Transverse colon (tissue), 4 donors: ENCODE data around the gene RITA1.

Experiments used
- EP300 ChIP-seq: sonication (generic); formaldehyde crosslinking; IDR thresholded peaks from one replicate; pipeline ENCODE4 v1.6.1; 2017; ENCODE audit warnings: antibody characterized with exemption, low read depth
- POLR2A ChIP-seq: fragments of 450-650 bp; IDR thresholded peaks from one replicate; pipeline ENCODE4 v1.6.1; 2016; ENCODE audit warnings: antibody characterized with exemption, mild to moderate bottlenecking, moderate library complexity
- POLR2AphosphoS5 ChIP-seq, 3 donors: sonication (generic); formaldehyde crosslinking; IDR thresholded peaks; one replicate each; pipeline ENCODE4 v1.6.1; 2016; ENCODE audit warnings: antibody characterized with exemption in 3 of 3
- TF ChIP-seq, protein P1 (sequence below), 5 experiments: fragments of 200-600 bp in 3 of 5; fragments of 450-650 bp in 2 of 5; sonication (generic) in 3 of 5; IDR thresholded peaks; 1 replicate in 2 of 5; 2 replicates in 3 of 5; pipeline ENCODE4 v1.5.1; 2016 to 2017; ENCODE audit warnings: antibody characterized with exemption in 5 of 5, inconsistent platforms in 3 of 5, mild to moderate bottlenecking in 2 of 5, moderate library complexity in 1 of 5

DNA sequence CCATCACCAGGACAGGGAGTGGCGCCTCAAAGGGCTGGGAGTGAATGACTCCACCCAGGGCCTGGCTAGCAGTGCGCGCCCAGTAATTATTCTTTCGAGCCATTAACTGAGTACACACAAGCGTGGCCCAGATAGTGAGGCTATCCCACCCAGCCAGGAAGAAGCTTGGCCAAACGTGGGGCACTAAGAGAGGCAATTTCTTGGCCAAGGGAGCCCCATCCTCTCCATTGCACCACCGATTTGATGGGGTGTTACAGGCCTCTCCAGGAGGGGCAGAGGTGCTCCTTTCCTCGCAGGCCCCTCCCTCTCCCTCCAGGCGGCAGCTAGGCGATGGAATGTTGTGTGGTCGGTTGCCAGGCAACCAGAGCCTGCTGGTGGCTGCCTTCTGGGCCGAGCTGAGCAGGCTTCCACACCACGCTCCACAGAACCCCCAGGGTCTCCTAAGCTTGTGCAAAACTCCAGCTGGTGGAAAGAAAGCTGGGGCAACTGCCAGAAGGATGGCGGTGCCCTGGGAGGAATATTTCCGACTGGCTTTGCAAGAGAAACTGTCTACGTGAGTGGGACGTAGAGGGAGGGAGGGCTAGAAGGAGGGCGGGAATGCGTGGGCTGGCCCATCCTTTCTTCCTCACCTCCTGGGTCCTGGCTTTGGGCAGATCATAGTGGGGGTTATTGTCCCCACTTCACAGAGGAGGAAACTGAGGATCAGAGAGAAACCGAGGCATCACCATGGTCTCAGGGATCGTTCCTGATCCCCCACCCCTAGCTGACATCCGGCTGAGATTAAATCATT is 36.0 kb upstream of the RITA1 start, which contains the start of gene CFAP73:
- TF ChIP-seq, protein P1, sequence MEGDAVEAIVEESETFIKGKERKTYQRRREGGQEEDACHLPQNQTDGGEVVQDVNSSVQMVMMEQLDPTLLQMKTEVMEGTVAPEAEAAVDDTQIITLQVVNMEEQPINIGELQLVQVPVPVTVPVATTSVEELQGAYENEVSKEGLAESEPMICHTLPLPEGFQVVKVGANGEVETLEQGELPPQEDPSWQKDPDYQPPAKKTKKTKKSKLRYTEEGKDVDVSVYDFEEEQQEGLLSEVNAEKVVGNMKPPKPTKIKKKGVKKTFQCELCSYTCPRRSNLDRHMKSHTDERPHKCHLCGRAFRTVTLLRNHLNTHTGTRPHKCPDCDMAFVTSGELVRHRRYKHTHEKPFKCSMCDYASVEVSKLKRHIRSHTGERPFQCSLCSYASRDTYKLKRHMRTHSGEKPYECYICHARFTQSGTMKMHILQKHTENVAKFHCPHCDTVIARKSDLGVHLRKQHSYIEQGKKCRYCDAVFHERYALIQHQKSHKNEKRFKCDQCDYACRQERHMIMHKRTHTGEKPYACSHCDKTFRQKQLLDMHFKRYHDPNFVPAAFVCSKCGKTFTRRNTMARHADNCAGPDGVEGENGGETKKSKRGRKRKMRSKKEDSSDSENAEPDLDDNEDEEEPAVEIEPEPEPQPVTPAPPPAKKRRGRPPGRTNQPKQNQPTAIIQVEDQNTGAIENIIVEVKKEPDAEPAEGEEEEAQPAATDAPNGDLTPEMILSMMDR (IDR thresholded peaks at IDR 0.05) = no peak
- TF ChIP-seq POLR2AphosphoS5 (IDR thresholded peaks at IDR 0.05) = no peak
- TF ChIP-seq EP300 = no peak
- TF ChIP-seq POLR2A = no peak
